ENCODE data around the gene TMEM107.
"Not testable (repeated sequence)": the region's sequence is repeated elsewhere in the genome, so short reads cannot be mapped to it uniquely, and the experiment has no call there.

TMEM107 gene

GRCh38 chr17:8189041-8189710 is 13.0 kb upstream of the TMEM107 start:
- DNase-seq: no peak

GRCh38 chr17:8188263-8188839 is 12.2 kb upstream of the TMEM107 start:
- no peak for DNase-seq

- DNase-seq: peak; percentile 84
These were observed 11.5 kb upstream of the TMEM107 start for GRCh38 chr17:8187517-8188262.

- peak; percentile 81 for DNase-seq
These were observed 10.8 kb upstream of the TMEM107 start for GRCh38 chr17:8186787-8187516.

- no peak for DNase-seq
These were observed 10.2 kb upstream of the TMEM107 start for GRCh38 chr17:8186446-8186786.

- DNase-seq: peak; percentile 35
These were observed 9.6 kb upstream of the TMEM107 start for GRCh38 chr17:8185582-8186445.

- no peak for DNase-seq
These were observed 985 bp upstream of the TMEM107 start for GRCh38 chr17:8176998-8177731.

- DNase-seq: no peak
These were observed 384 bp downstream of the TMEM107 start for GRCh38 chr17:8175795-8176196.

GRCh38 chr17:8173871-8174322 is 2.3 kb downstream of the TMEM107 start:
- no peak for DNase-seq

- DNase-seq: peak; percentile 90
These were observed 2.9 kb downstream of the TMEM107 start for GRCh38 chr17:8173056-8173870.

GRCh38 chr17:8170186-8170585 is 6.0 kb downstream of the TMEM107 start:
- DNase-seq: not testable (repeated sequence)

- no peak for DNase-seq
These were observed 8.7 kb downstream of the TMEM107 start for GRCh38 chr17:8167526-8167925.

- DNase-seq: no peak
These were observed 9.4 kb downstream of the TMEM107 start for GRCh38 chr17:8166731-8167130.

GRCh38 chr17:8164815-8165131 is 11.4 kb downstream of the TMEM107 start:
- DNase-seq: no peak

GRCh38 chr17:8163978-8164814 is 12.0 kb downstream of the TMEM107 start:
- DNase-seq: no peak

- no peak for DNase-seq
These were observed 12.9 kb downstream of the TMEM107 start for GRCh38 chr17:8162997-8163977.

GRCh38 chr17:8162233-8162996 is 13.8 kb downstream of the TMEM107 start, which contains the start of gene VAMP2:
VAMP2 (minus strand) TSS chr17:8162948; CDS start chr17:8162879, 69 bp downstream.
- no peak for DNase-seq
